ENCODE results near the gene TTLL10.
"Not testable (repeated sequence)": the region's sequence is repeated elsewhere in the genome, so short reads cannot be mapped to it uniquely, and the experiment has no call there.

Gene TTLL10

DNA sequence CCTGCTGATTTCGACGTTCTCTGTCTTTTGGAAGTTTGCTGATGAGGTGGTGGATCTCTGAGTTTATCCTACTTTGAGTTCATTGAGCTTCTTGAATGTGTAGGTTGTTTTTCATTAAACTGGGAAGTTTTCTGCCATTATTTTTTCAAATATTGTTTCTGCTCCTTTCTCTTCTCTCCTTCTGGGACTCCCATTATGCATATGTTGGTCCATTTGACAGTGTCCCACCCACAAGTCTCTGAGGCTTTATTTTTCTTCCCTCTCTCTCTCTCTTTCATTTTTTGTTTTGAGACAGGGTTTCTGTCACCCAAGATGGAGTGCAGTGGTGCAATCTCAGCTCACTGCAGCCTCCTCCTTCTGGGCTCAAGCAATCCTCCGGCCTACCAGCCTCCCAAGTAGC, 21.0 kb downstream of the TTLL10 start:
- DNase-seq = no peak

- not testable (repeated sequence) for DNase-seq
Measured at GRCh38 chr1:1195726-1196125, 22.0 kb downstream of the TTLL10 start.

- no peak for DNase-seq
Measured at GRCh38 chr1:1196431-1197187, 22.9 kb downstream of the TTLL10 start.

- DNase-seq = no peak
Measured at GRCh38 chr1:1197188-1197500, 23.5 kb downstream of the TTLL10 start.

DNA sequence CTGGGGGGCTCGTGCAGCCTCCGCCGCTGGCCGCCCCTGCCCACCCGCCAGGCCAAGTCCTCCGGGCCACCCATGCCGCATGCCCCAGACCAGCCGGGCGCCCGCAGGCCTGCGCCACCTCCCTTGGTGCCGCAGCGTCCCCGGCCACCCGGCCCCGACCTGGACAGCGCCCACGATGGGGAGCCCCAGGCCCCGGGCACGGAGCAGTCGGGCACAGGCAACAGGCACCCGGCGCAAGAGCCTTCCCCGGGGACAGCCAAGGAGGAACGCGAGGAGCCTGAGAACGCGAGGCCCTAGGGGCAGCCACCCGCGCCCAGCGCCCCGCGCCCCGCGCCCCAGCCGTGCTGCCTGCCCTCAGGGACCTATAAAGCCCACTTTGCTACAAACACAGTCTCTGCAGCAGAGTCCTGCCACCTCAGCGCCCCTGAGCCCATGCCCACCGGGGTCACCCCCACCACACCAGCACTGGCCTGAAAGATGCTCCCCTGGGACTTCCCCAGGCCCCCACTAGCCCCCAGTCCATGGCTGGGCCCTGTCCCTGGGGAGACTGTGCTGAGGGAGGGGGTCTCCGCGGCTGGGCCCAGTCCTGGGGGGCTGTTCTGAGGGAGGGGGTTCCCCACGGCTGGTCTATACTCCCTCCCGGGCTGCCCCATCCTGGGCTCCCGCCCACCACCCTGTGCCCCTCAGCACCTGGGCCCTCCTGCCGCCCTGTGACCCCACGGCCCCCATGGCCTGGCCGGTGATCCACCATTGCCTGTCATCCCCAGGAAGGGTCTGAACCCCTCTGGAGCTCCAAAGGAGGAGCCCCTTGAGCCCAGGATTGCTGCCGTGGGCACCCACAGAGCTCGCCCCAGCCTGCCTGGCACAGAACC, 24.1 kb downstream of the TTLL10 start:
- DNase-seq = no peak

GRCh38 chr1:1198423-1199140, 24.9 kb downstream of the TTLL10 start:
- DNase-seq = no peak

GRCh38 chr1:1199141-1199960, 25.7 kb downstream of the TTLL10 start:
- no peak for DNase-seq

GRCh38 chr1:1199961-1200875, 26.5 kb downstream of the TTLL10 start:
- no peak for DNase-seq

GRCh38 chr1:1200876-1201810, 27.5 kb downstream of the TTLL10 start:
- no peak for DNase-seq

DNA sequence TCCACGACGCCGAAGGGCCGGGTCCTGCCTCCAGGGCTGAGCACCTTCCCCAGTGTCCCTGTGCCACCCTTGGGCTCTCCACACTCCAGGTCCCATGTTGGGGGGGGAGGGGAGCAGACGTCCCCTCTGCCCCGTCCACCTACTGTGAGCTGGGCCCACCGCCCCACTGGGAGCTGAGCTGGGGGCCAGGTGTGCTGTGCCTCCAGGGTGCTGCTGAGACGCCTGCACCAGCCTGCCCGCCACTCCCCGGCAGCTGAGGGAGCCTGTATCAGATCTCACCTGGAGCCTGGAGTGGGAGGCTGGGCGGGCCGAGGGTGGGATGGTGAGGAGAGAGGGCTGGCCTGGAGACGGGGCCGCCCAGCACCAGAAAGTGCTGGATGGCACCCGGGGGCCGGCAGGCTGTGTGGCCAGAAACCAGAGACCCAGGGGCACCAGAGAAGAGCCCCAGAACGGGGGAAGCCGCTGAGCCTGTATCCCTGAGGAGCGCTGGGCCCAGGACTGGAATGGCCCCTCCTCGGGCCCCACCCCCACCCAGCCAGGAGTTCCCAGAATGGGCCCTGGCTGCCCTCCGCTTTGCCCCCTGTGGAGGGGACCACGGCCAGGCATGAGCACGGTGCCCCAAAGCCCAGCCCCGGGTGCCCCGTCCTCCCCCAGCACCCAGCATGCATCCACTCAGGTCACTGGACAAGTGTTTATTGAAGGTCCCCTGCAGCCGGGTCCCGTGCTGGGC, 29.3 kb downstream of the TTLL10 start:
- no peak for DNase-seq

GRCh38 chr1:1203561-1204424, 30.1 kb downstream of the TTLL10 start:
- DNase-seq = no peak

GRCh38 chr1:1204425-1204920, 30.8 kb downstream of the TTLL10 start:
- no peak for DNase-seq

GRCh38 chr1:1204998-1205768, 31.5 kb downstream of the TTLL10 start:
- DNase-seq = no peak

- no peak for DNase-seq
Measured at GRCh38 chr1:1205769-1206375, 32.2 kb downstream of the TTLL10 start.

GRCh38 chr1:1206376-1206965, 32.8 kb downstream of the TTLL10 start, which contains the start of gene TNFRSF18:
TSS of gene TNFRSF18 (minus strand) at chr1:1206592. CDS start at chr1:1206571, 21 bp downstream.
- no peak for DNase-seq

GRCh38 chr1:1206966-1207531, 33.4 kb downstream of the TTLL10 start:
- no peak for DNase-seq

- no peak for DNase-seq
Measured at GRCh38 chr1:1207571-1207892, 33.9 kb downstream of the TTLL10 start.

All from NCI-H1436 (cell line).